ENCODE measurements around the gene DDC. TPM values are rescaled to one million over a fixed set of nuclear protein-coding genes. Genes with fewer than 3 reads are reported as not detected.

The DDC gene
- total and polyA plus RNA-seq, 2 donors (not counting 3 experiments of a cell fraction or from before 2014, with no cell fraction given) = not detected

- ChIA-PET POLR2A (no interaction called here), CTCF (interaction anchor here (0.9 to 1.3 kb wide), 3 partner anchors 18 to 747 kb away, joined by 3 read pairs; no protein-coding TSS in a partner anchor)
- no peaks in the 10 kb centered on the region for H3K79me2 ChIP-seq (ENCODE audit: control insufficient read depth, insufficient read depth, low read length)
- no peak overlapping the region for H3K27ac ChIP-seq (ENCODE audit: insufficient read depth, low read depth, low read length)
- TF ChIP-seq, protein P1, sequence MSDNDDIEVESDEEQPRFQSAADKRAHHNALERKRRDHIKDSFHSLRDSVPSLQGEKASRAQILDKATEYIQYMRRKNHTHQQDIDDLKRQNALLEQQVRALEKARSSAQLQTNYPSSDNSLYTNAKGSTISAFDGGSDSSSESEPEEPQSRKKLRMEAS (IDR thresholded peaks at IDR 0.05; ENCODE audit: insufficient read depth, insufficient read length) = no peak
- TF ChIP-seq EZH2 (IDR thresholded peaks at IDR 0.05; ENCODE audit: borderline replicate concordance, low read depth, low read length, severe bottlenecking) = no peak
- no peak for TF ChIP-seq MYC (IDR thresholded peaks at IDR 0.05; ENCODE audit: low read depth, low read length)
- TF ChIP-seq CTCF (IDR thresholded peaks at IDR 0.05; ENCODE audit: extremely low read depth in 1 of 2, insufficient read depth in 1 of 2, low read depth in 1 of 2, low read length in 2 of 2) = no peak
- no peak for TF ChIP-seq GATA2 (IDR thresholded peaks at IDR 0.05; ENCODE audit: insufficient read depth, insufficient read length, low read depth, low read length)
- TF ChIP-seq POLR2A (IDR thresholded peaks at IDR 0.05; ENCODE audit: low read depth, low read length) = no peak
- TF ChIP-seq POLR2AphosphoS5 (IDR thresholded peaks at IDR 0.05; ENCODE audit: insufficient read depth, low read depth, low read length) = no peak
- no peak for TF ChIP-seq JUN (IDR thresholded peaks at IDR 0.05; ENCODE audit: borderline replicate concordance, insufficient read depth, insufficient read length, low read depth)
- no peak for TF ChIP-seq FOS (IDR thresholded peaks at IDR 0.05; ENCODE audit: borderline replicate concordance, insufficient read depth, low read length)
- no TSS peak for BruUV-seq (replicated peaks)
- peaks cover 0 to 8% of the 10 kb centered on the region in 2 experiments for H3K27me3 ChIP-seq (ENCODE audit: control insufficient read depth in 2 of 2, insufficient read depth in 2 of 2, low read length in 2 of 2)
- H3K4me2 ChIP-seq (ENCODE audit: insufficient read depth, low read length) = no peak overlapping the region
- no peak overlapping the region for H2AFZ ChIP-seq (ENCODE audit: low read depth, low read length)
- no peak for DNase-seq (ENCODE audit: low read depth, low spot score)
- no peaks in the 10 kb centered on the region for H3K9me1 ChIP-seq (replicated peaks; ENCODE audit: control insufficient read depth, extremely low read depth, insufficient read depth, low read length)
- H3K36me3 ChIP-seq (ENCODE audit: control insufficient read depth in 2 of 2, extremely low read depth in 1 of 2, insufficient read depth in 2 of 2, low read length in 2 of 2) = no peaks in the 10 kb centered on the region
- dilution Hi-C loops (cut with MboI; ENCODE audit: extremely low pct_ligation_motif_present, low sequenced_read_pairs) (no loop called here), intact Hi-C loops (cut with micrococcal nuclease) (no loop called here)
- no peak for FAIRE-seq
- H3K4me3 ChIP-seq (replicated peaks in 1 of 3; ENCODE audit: insufficient read depth in 1 of 3, low read depth in 1 of 3, low read length in 3 of 3) = no peak overlapping the region
- H3K9me3 ChIP-seq (replicated peaks; ENCODE audit: control insufficient read depth, insufficient read depth, low read length) = no peaks in the 10 kb centered on the region
- no peak overlapping the region for H3K9ac ChIP-seq (replicated peaks; ENCODE audit: extremely low read depth, insufficient read depth, low read length)
- H4K20me1 ChIP-seq (replicated peaks; ENCODE audit: control insufficient read depth, extremely low read depth, insufficient read depth, low read length) = no peaks in the 10 kb centered on the region
- H3K4me1 ChIP-seq (ENCODE audit: control insufficient read depth, extremely low read depth, insufficient read depth, low read length) = no peaks in the 10 kb centered on the region
Observed at GRCh38 chr7:50415844-50416364, 149.3 kb downstream of the DDC start.
